ENCODE measurements around the gene TECPR1.

DNA sequence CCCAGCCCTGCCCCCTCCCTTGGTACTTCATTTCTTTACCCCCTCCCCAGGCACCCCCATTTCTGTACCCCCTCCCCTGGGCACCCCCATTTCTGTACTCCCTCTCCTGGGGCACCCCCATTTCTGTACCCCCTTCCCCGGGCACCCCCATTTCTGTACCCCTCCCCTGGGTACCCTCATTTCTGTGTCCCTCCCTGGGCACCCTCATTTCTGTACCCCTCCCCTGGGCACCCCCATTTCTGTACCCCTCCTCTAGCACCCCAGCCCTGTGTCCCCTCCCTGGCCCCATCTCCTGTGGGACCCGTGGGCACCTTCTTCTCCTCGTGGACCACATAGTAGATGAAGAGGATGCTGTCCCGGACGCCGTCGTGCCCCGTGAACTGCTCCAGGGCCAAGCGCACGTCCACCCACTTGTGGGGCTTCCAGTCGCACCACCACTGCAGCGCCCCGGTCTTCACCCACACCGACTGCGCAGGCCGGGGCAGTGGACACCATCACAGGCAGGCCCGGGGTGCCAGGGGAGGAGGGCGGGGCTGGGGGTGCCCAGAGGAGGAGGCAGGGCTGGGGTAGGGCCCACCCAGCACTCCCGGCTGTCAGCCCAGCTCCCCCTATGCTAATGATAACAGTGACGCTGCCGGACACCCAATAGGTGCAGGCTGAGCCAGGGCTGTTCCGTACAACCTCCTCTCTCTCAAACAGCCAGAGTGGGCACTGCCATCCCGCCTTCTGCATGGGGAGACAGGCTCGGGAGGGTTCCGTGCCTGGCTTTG is 20.4 kb downstream of the TECPR1 start:
- TF ChIP-seq ZNF274 (IDR thresholded peaks at IDR 0.05; ENCODE audit: low read depth, low read length), result no peak
- TF ChIP-seq YY1 (IDR thresholded peaks at IDR 0.05; ENCODE audit: insufficient read depth, insufficient read length), result no peak
- no peak for TF ChIP-seq SUZ12 (IDR thresholded peaks at IDR 0.05; ENCODE audit: extremely low read depth, insufficient read depth, insufficient read length)

All from NT2/D1 (cell line).